K562 (cell line): Measurements from ENCODE around the gene MED17. TPM values are rescaled to one million over a fixed set of nuclear protein-coding genes. Genes with fewer than 3 reads are reported as not detected.

ENCODE experiments used
- ATAC-seq: fragments of 200-7000 bp; cut with Tn5 transposase; 3 replicates; pipeline ENCODE4 v1.9.1; 2020; ENCODE audit warnings: moderate library complexity
- BruUV-seq: library from RNA; stranded (reverse); fragments of 400-500 nt; replicated peaks from 2 replicates; lab custom pipeline; 2021; lab: Mats Ljungman, UMichigan
- CTCF ChIA-PET: fragments of 300-600 bp; formaldehyde crosslinking; extraction: SDS; loops from one replicate; lab custom pipeline; 2021; ENCODE audit warnings: low intra/inter-chr PET ratio; lab: Yijun Ruan, JAX
- POLR2A ChIA-PET: fragments of 300-600, 350-650 bp; sonication (Branson Sonifier 250); formaldehyde crosslinking; extraction: SDS; loops from one replicate; lab custom pipeline; 2021; ENCODE audit warnings: antibody characterized with exemption, inconsistent platforms; lab: Yijun Ruan, JAX
- DNase-seq, 4 experiments: peaks; one replicate each; pipeline versions ENCODE4 v3.0.0 to v3.0.0-alpha.2; 2011 to 2018; ENCODE audit warnings: low spot score in 3 of 4, mixed read lengths in 3 of 4; ENCODE audit errors: extremely low read depth in 1 of 4
- FAIRE-seq: peaks from 2 replicates; lab custom pipeline; 2011; peaks lifted over from hg19 to GRCh38; lab: Jason Lieb, UNC
- H2AFZ ChIP-seq: 2 replicates; pipeline ENCODE4 v1.6.0; 2011; ENCODE audit warnings: low read depth, low read length, control low read depth, inconsistent platforms
- H3K27ac ChIP-seq: fragments of 200-600 bp; 3 replicates; pipeline ENCODE4 v1.8.0; 2011; ENCODE audit warnings: low read depth, mild to moderate bottlenecking, control low read depth, inconsistent platforms, low read length, moderate library complexity, mixed read lengths; ENCODE audit errors: extremely low read depth
- H3K27me3 ChIP-seq, 2 experiments: fragments of 300-600 bp in 1 of 2; 2 replicates in 1 of 2; 3 replicates in 1 of 2; pipeline versions ENCODE4 v1.6.0 to v1.8.0; 2011; ENCODE audit warnings: inconsistent platforms in 2 of 2, low read length in 2 of 2, mild to moderate bottlenecking in 1 of 2, mixed read lengths in 1 of 2, moderate library complexity in 1 of 2; ENCODE audit not compliant: control insufficient read depth in 2 of 2, insufficient read depth in 2 of 2
- H3K36me3 ChIP-seq: fragments of 300-600 bp; 3 replicates; pipeline ENCODE4 v1.8.0; 2011; ENCODE audit warnings: mild to moderate bottlenecking, low read length, inconsistent platforms; ENCODE audit not compliant: control insufficient read depth, insufficient read depth
- H3K4me1 ChIP-seq, 2 experiments: fragments of 200-600 bp in 1 of 2; replicated peaks in 1 of 2; 2 replicates in 1 of 2; 3 replicates in 1 of 2; pipeline versions ENCODE4 v1.5.1 to v1.8.0; 2011; ENCODE audit warnings: inconsistent platforms in 2 of 2, low read length in 2 of 2, mild to moderate bottlenecking in 1 of 2, mixed read lengths in 1 of 2, moderate library complexity in 1 of 2; ENCODE audit not compliant: control insufficient read depth in 2 of 2, insufficient read depth in 2 of 2
- H3K4me2 ChIP-seq: 2 replicates; pipeline ENCODE4 v1.6.1; 2011; ENCODE audit warnings: low read length, control low read depth, inconsistent platforms, mixed read lengths; ENCODE audit not compliant: insufficient read depth
- H3K4me3 ChIP-seq: fragments of 200-600 bp; sonication (generic), shearing (Covaris generic); 2 replicates; pipeline ENCODE4 v1.5.1; 2016; ENCODE audit warnings: control low read depth, inconsistent platforms
- H3K79me2 ChIP-seq: fragments of 200-600 bp; 3 replicates; pipeline ENCODE4 v1.8.0; 2011; ENCODE audit warnings: low read length, inconsistent platforms; ENCODE audit not compliant: control insufficient read depth, insufficient read depth
- H3K9ac ChIP-seq, 2 experiments: 2 replicates each; pipeline versions ENCODE4 v1.6.0 to v1.6.1; 2011; ENCODE audit warnings: low read depth in 2 of 2, low read length in 2 of 2, control low read depth in 1 of 2, inconsistent platforms in 1 of 2, mild to moderate bottlenecking in 1 of 2, mixed read lengths in 1 of 2; ENCODE audit not compliant: insufficient read depth in 1 of 2
- H3K9me1 ChIP-seq: one replicate; pipeline ENCODE4 v1.6.0; 2011; ENCODE audit warnings: inconsistent platforms, mild to moderate bottlenecking, low read length, moderate library complexity; ENCODE audit not compliant: control insufficient read depth, insufficient read depth
- H3K9me3 ChIP-seq: replicated peaks from 2 replicates; pipeline ENCODE4 v1.5.1; 2011; ENCODE audit warnings: low read depth, low read length, inconsistent platforms; ENCODE audit not compliant: control insufficient read depth, insufficient read depth
- H4K20me1 ChIP-seq: replicated peaks from 2 replicates; pipeline ENCODE4 v1.6.1; 2011; ENCODE audit warnings: low read length, inconsistent platforms, mixed read lengths; ENCODE audit not compliant: control insufficient read depth, insufficient read depth
- EP400 ChIP-seq: fragments of 450-650 bp; IDR thresholded peaks from 2 replicates; pipeline ENCODE4 v1.6.1; 2017; ENCODE audit warnings: antibody characterized with exemption, mild to moderate bottlenecking, moderate library complexity
- NFIX ChIP-seq: fragments of 250-450 bp; sonication (Bioruptor Pico); IDR thresholded peaks from 2 replicates; pipeline ENCODE4 v1.4.0; 2020; ENCODE audit warnings: low read depth, mild to moderate bottlenecking, moderate library complexity
- NFYB ChIP-seq: IDR thresholded peaks from 2 replicates; pipeline ENCODE4 v1.6.1; 2011; ENCODE audit warnings: mild to moderate bottlenecking, moderate library complexity; ENCODE audit not compliant: insufficient read length; ENCODE audit errors: extremely low read depth
- SETDB1 ChIP-seq: IDR thresholded peaks from one replicate; pipeline ENCODE4 v1.6.1; 2012; ENCODE audit warnings: low read length, control low read depth, inconsistent platforms
- SPI1 ChIP-seq: IDR thresholded peaks from 2 replicates; pipeline ENCODE4 v1.6.1; 2011; ENCODE audit warnings: low read depth, low read length, control low read depth, borderline replicate concordance
- ZNF133 ChIP-seq: fragments of 250-450 bp; sonication (Bioruptor Pico); IDR thresholded peaks from 2 replicates; pipeline ENCODE4 v1.4.0; 2020; ENCODE audit warnings: mild to moderate bottlenecking
- WGBS: fragments of 100-300 bp; shearing (Covaris generic); methylation state at CpG from one replicate; pipeline ENCODE4 v1.1.6; 2016; ENCODE audit warnings: low coverage, mixed read lengths; ENCODE audit not compliant: insufficient coverage; ENCODE audit errors: missing lambda C conversion rate; 5-methylcytosine and 5-hydroxymethylcytosine counted together
- in situ Hi-C: fragments of 300-500 bp; cut with MboI; formaldehyde crosslinking; loops from 4 replicates; pipeline ENCODE4 v1.15.0; 2018; ENCODE audit warnings: inconsistent platforms, mixed read lengths
- intact Hi-C: fragments of 100-400 bp; cut with micrococcal nuclease; formaldehyde crosslinking; loops from 2 replicates; pipeline ENCODE4 v1.14.2; 2022
- polyA plus RNA-seq, 8 experiments: library from polyadenylated mRNA; depleted of rRNA in 4 of 8; stranded (reverse) in 5 of 8; unstranded in 3 of 8; fragments of >200 nt; fragmentation: Nextera tagmentation in 2 of 8; fragmentation: Illumina TruSeq in 1 of 8; extraction: Ambion mirVana in 2 of 8; extraction: Trizol in 1 of 8; gene quantifications; 2 replicates each; pipeline versions ENCODE4 v1.2.1 to v1.2.3, GENCODE V29; 2011 to 2014; ENCODE audit warnings: inconsistent platforms in 1 of 8, missing spikeins in 1 of 8
- total RNA-seq, 7 experiments: library from RNA; depleted of rRNA in 6 of 7; stranded (reverse); fragments of >200 nt in 6 of 7; fragmentation: Illumina TruSeq in 2 of 7; extraction: Trizol in 2 of 7; gene quantifications; 2 replicates each; pipeline versions ENCODE4 v1.2.1 to v1.2.3, GENCODE V29; 2011 to 2021; ENCODE audit warnings: low replicate concordance in 1 of 7

MED17 gene
- total and polyA plus RNA-seq, 9 of the 15 experiments (the other 6 are each of a cell fraction or from before 2014, with no cell fraction given): 6.7 to 34.7 (median 26.8) TPM

GRCh38 chr11:93832780-93833179 is 48.7 kb downstream of the MED17 start:
- TF ChIP-seq SETDB1 (no peak), SPI1 (peak; percentile 67)
- TF ChIP-seq, all 486 proteins: peak for 1
- no peak overlapping the region for H3K4me2 ChIP-seq
- no peak overlapping the region for H3K4me3 ChIP-seq
- DNase-seq (no peak), FAIRE-seq (no peak), ATAC-seq (peak; percentile 45)
- no peaks in the 10 kb centered on the region for H3K79me2 ChIP-seq
- peaks cover 17 to 29% of the 10 kb centered on the region in 2 experiments; a peak in 4 of 5 replicates for H3K27me3 ChIP-seq
- H3K4me1 ChIP-seq: no peaks in the 10 kb centered on the region
- no peaks in the 10 kb centered on the region for H3K9me1 ChIP-seq
- H3K36me3 ChIP-seq: no peaks in the 10 kb centered on the region
- H2AFZ ChIP-seq: no peak overlapping the region
- H3K27ac ChIP-seq: no peak overlapping the region
- ChIA-PET CTCF (no interaction called here), POLR2A (no interaction called here)
- H3K9me3 ChIP-seq: no peaks in the 10 kb centered on the region; the same call in 1 of the 2 replicates
- in situ Hi-C loops (no loop called here), intact Hi-C loops (no loop called here)
- no peak overlapping the region for H3K9ac ChIP-seq
- H4K20me1 ChIP-seq: 0 out of 2 replicates have a peak, but pooled peaks cover 4% of the 10 kb centered on the region
- 20% methylated on average over 1 of the region's 1 CpG for WGBS
- no TSS peak for BruUV-seq

- POLR2A ChIA-PET: interaction anchor here (0.9 kb wide), 1 partner anchor 8 kb away, joined by 3 read pairs; no protein-coding TSS in a partner anchor
- intact Hi-C loops: no loop called here
- BruUV-seq: no TSS peak
- FAIRE-seq (no peak), DNase-seq (no peak), ATAC-seq (peak; percentile 64)
- H3K4me1 ChIP-seq: peaks cover 3 to 5% of the 10 kb centered on the region in 2 experiments; a peak in 3 of 5 replicates
- peaks cover 2% of the 10 kb centered on the region; the same call in 1 of the 2 replicates for H4K20me1 ChIP-seq
- no peaks in the 10 kb centered on the region; the same call in 1 of the 2 replicates for H3K9me3 ChIP-seq
- in situ Hi-C loops: no loop called here
- H3K9ac ChIP-seq: no peak overlapping the region
- H3K27ac ChIP-seq: no peak overlapping the region
- WGBS: 14% methylated on average over 7 of the region's 8 CpGs
- no peaks in the 10 kb centered on the region for H3K36me3 ChIP-seq
- H3K79me2 ChIP-seq: no peaks in the 10 kb centered on the region
- H3K9me1 ChIP-seq: no peaks in the 10 kb centered on the region
- no peak overlapping the region for H3K4me3 ChIP-seq
- peaks cover 17 to 30% of the 10 kb centered on the region in 2 experiments; a peak in 4 of 5 replicates for H3K27me3 ChIP-seq
- H3K4me2 ChIP-seq: no peak overlapping the region
- no peak overlapping the region for H2AFZ ChIP-seq
- TF ChIP-seq NFIX (CRISPR knock-in tag): no peak
- peak; percentile 39 for TF ChIP-seq NFYB
- TF ChIP-seq ZNF133: no peak
- no peak for TF ChIP-seq EP400
- CTCF ChIA-PET: no interaction called here
Observed at GRCh38 chr11:93838967-93839366, 54.9 kb downstream of the MED17 start.
